HepG2 (cell line): ENCODE data around the gene CTRL. TPM values are rescaled to one million over a fixed set of nuclear protein-coding genes. Genes with fewer than 3 reads are reported as not detected.

Source experiments
- AHR ChIP-seq: IDR thresholded peaks from 2 replicates; pipeline ENCODE4 v1.6.1; 2018; ENCODE audit warnings: missing genetic modification reagents, missing compliant biosample characterization
- EEA1 ChIP-seq: sonication (generic); formaldehyde crosslinking; IDR thresholded peaks from 2 replicates; pipeline ENCODE4 v1.5.1; 2020; ENCODE audit warnings: mild to moderate bottlenecking, missing genetic modification reagents, borderline replicate concordance
- FOXA3 ChIP-seq: IDR thresholded peaks from 2 replicates; pipeline ENCODE4 v1.6.1; 2016; ENCODE audit warnings: missing genetic modification reagents, missing compliant biosample characterization
- HBP1 ChIP-seq: IDR thresholded peaks from 2 replicates; pipeline ENCODE4 v1.6.1; 2016; ENCODE audit warnings: low read depth, control low read depth
- HOXA3 ChIP-seq: sonication (generic); formaldehyde crosslinking; IDR thresholded peaks from 2 replicates; pipeline ENCODE4 v1.5.0; 2020; ENCODE audit warnings: missing genetic modification reagents
- IRF2 ChIP-seq: IDR thresholded peaks from 2 replicates; pipeline ENCODE4 v1.6.1; 2018; ENCODE audit warnings: missing genetic modification reagents, missing compliant biosample characterization
- KLF13 ChIP-seq: sonication (generic); formaldehyde crosslinking; IDR thresholded peaks from 2 replicates; pipeline ENCODE4 v1.4.0; 2020; ENCODE audit warnings: mild to moderate bottlenecking, missing genetic modification reagents
- KMT2A ChIP-seq: sonication (generic); formaldehyde crosslinking; IDR thresholded peaks from 2 replicates; pipeline ENCODE4 v1.4.0; 2020; ENCODE audit warnings: missing genetic modification reagents
- MEIS2 ChIP-seq: sonication (generic); formaldehyde crosslinking; IDR thresholded peaks from 2 replicates; pipeline ENCODE4 v1.9.0; 2021; ENCODE audit warnings: mild to moderate bottlenecking, missing genetic modification reagents
- POLR2G ChIP-seq: fragments of 200-400 bp; formaldehyde crosslinking; IDR thresholded peaks from 2 replicates; pipeline ENCODE4 v1.6.1; 2018; ENCODE audit warnings: mild to moderate bottlenecking, low read depth, low read length, moderate library complexity
- PPARG ChIP-seq: conservative IDR thresholded peaks from 2 replicates; pipeline ENCODE4 v1.6.1; 2016; ENCODE audit warnings: missing biosample characterization, missing genetic modification reagents
- REPIN1 ChIP-seq: sonication (generic); formaldehyde crosslinking; IDR thresholded peaks from 2 replicates; pipeline ENCODE4 v1.8.0; 2022; ENCODE audit warnings: missing genetic modification reagents, low read depth, mild to moderate bottlenecking, borderline replicate concordance
- SOX5 ChIP-seq: IDR thresholded peaks from 2 replicates; pipeline ENCODE4 v1.6.1; 2016; ENCODE audit warnings: borderline replicate concordance
- SRF ChIP-seq: IDR thresholded peaks from 2 replicates; pipeline ENCODE4 v1.6.1; 2011; ENCODE audit warnings: mild to moderate bottlenecking, low read depth, low read length, moderate library complexity
- STAT5B ChIP-seq: sonication (generic); formaldehyde crosslinking; IDR thresholded peaks from 2 replicates; pipeline ENCODE4 v1.4.0; 2020; ENCODE audit warnings: missing genetic modification reagents
- TOE1 ChIP-seq: sonication (generic); formaldehyde crosslinking; IDR thresholded peaks from 2 replicates; pipeline ENCODE4 v1.4.0; 2020; ENCODE audit warnings: mild to moderate bottlenecking, missing genetic modification reagents
- XRCC5 ChIP-seq: fragments of 200-400 bp; formaldehyde crosslinking; optimal IDR thresholded peaks from 2 replicates; pipeline ENCODE3; 2017; ENCODE audit warnings: mild to moderate bottlenecking, low read length
- ZNF350 ChIP-seq: sonication (generic); formaldehyde crosslinking; IDR thresholded peaks from 2 replicates; pipeline ENCODE4 v1.4.0; 2020; ENCODE audit warnings: mild to moderate bottlenecking, low read depth, missing genetic modification reagents, borderline replicate concordance
- ZNF788 ChIP-seq: sonication (generic); formaldehyde crosslinking; IDR thresholded peaks from 2 replicates; pipeline ENCODE4 v1.5.0; 2020; ENCODE audit warnings: mild to moderate bottlenecking, missing genetic modification reagents, borderline replicate concordance
- polyA plus RNA-seq, 8 experiments: library from polyadenylated mRNA; depleted of rRNA in 3 of 8; stranded (reverse) in 7 of 8; unstranded in 1 of 8; fragments of >200 nt; fragmentation: Illumina TruSeq in 4 of 8; extraction: Trizol in 4 of 8; gene quantifications; 2 replicates each; pipeline versions ENCODE4 v1.2.1 to v1.2.3, GENCODE V29; 2011 to 2016; ENCODE audit warnings: low read depth in 4 of 8, missing spikeins in 1 of 8, mixed read lengths in 1 of 8; ENCODE audit not compliant: insufficient read depth in 1 of 8
- total RNA-seq, 5 experiments: library from RNA; depleted of rRNA; stranded (reverse); fragments of >200 nt; fragmentation: Illumina TruSeq; extraction: Trizol; gene quantifications; 2 replicates each; pipeline ENCODE4 v1.2.3, GENCODE V29; 2016; ENCODE audit warnings: low read depth in 1 of 5
- TF ChIP-seq, protein P1 (sequence below): sonication (generic); formaldehyde crosslinking; IDR thresholded peaks from 2 replicates; pipeline ENCODE4 v1.5.0; 2020; ENCODE audit warnings: missing genetic modification reagents, mild to moderate bottlenecking, borderline replicate concordance
- TF ChIP-seq, protein P2 (sequence below): sonication (generic); IDR thresholded peaks from 2 replicates; pipeline ENCODE4 v1.6.1; 2016; ENCODE audit warnings: low read depth, borderline replicate concordance
- TF ChIP-seq, protein P3 (sequence below): sonication (generic); formaldehyde crosslinking; IDR thresholded peaks from 2 replicates; pipeline ENCODE4 v1.8.0; 2023; ENCODE audit warnings: mild to moderate bottlenecking, missing genetic modification reagents
- TF ChIP-seq, protein P4 (sequence below): sonication (generic); formaldehyde crosslinking; IDR thresholded peaks from 2 replicates; pipeline ENCODE4 v1.8.0; 2022; ENCODE audit warnings: missing genetic modification reagents, mild to moderate bottlenecking, moderate library complexity, borderline replicate concordance

CTRL gene
- total and polyA plus RNA-seq, 2 of the 13 experiments (the other 11 are each of a cell fraction or from before 2014, with no cell fraction given) = 1.9 to 2.7 TPM

- TF ChIP-seq, protein P1, sequence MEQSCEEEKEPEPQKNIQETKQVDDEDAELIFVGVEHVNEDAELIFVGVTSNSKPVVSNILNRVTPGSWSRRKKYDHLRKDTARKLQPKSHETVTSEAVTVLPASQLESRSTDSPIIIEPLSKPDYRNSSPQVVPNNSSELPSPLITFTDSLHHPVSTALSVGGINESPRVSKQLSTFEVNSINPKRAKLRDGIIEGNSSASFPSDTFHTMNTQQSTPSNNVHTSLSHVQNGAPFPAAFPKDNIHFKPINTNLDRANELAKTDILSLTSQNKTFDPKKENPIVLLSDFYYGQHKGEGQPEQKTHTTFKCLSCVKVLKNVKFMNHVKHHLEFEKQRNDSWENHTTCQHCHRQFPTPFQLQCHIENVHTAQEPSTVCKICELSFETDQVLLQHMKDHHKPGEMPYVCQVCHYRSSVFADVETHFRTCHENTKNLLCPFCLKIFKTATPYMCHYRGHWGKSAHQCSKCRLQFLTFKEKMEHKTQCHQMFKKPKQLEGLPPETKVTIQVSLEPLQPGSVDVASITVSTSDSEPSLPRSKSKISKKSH = 0 out of 2 replicates have a peak, but pooled peaks have one; percentile 47
- TF ChIP-seq SRF (no peak), FOXA3 (CRISPR knock-in tag) (peak; percentile 31; the same call in 1 of the 2 replicates), KLF13 (CRISPR knock-in tag) (peak; percentile 29; the same call in 1 of the 2 replicates), REPIN1 (CRISPR knock-in tag) (peak; percentile 30; the same call in 1 of the 2 replicates), HBP1 (no peak; the same call in 1 of the 2 replicates), ZNF788 (peak; percentile 87; the same call in 1 of the 2 replicates), STAT5B (no peak), POLR2G (no peak), ZNF350 (CRISPR knock-in tag) (peak; percentile 52), MEIS2 (no peak), AHR (CRISPR knock-in tag) (no peak), IRF2 (CRISPR knock-in tag) (peak; percentile 79), PPARG (CRISPR knock-in tag) (no peak), XRCC5 (peak; percentile 92), TOE1 (no peak), EEA1 (CRISPR knock-in tag) (no peak), KMT2A (CRISPR knock-in tag) (no peak), SOX5 (CRISPR knock-in tag) (no peak), HOXA3 (CRISPR knock-in tag) (peak; percentile 9; the same call in 1 of the 2 replicates)
- TF ChIP-seq, protein P2, sequence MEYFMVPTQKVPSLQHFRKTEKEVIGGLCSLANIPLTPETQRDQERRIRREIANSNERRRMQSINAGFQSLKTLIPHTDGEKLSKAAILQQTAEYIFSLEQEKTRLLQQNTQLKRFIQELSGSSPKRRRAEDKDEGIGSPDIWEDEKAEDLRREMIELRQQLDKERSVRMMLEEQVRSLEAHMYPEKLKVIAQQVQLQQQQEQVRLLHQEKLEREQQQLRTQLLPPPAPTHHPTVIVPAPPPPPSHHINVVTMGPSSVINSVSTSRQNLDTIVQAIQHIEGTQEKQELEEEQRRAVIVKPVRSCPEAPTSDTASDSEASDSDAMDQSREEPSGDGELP = peak; percentile 17; the same call in 1 of the 2 replicates
- TF ChIP-seq, protein P3, sequence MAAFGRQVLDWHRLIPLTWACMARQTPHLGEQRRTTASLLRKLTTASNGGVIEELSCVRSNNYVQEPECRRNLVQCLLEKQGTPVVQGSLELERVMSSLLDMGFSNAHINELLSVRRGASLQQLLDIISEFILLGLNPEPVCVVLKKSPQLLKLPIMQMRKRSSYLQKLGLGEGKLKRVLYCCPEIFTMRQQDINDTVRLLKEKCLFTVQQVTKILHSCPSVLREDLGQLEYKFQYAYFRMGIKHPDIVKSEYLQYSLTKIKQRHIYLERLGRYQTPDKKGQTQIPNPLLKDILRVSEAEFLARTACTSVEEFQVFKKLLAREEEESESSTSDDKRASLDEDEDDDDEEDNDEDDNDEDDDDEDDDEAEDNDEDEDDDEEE = peak; percentile 47; the same call in 1 of the 2 replicates
- TF ChIP-seq, protein P4, sequence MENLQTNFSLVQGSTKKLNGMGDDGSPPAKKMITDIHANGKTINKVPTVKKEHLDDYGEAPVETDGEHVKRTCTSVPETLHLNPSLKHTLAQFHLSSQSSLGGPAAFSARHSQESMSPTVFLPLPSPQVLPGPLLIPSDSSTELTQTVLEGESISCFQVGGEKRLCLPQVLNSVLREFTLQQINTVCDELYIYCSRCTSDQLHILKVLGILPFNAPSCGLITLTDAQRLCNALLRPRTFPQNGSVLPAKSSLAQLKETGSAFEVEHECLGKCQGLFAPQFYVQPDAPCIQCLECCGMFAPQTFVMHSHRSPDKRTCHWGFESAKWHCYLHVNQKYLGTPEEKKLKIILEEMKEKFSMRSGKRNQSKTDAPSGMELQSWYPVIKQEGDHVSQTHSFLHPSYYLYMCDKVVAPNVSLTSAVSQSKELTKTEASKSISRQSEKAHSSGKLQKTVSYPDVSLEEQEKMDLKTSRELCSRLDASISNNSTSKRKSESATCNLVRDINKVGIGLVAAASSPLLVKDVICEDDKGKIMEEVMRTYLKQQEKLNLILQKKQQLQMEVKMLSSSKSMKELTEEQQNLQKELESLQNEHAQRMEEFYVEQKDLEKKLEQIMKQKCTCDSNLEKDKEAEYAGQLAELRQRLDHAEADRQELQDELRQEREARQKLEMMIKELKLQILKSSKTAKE = 0 out of 2 replicates have a peak, but pooled peaks have one; percentile 22
Measured at GRCh38 chr16:67928561-67929364, 2.9 kb downstream of the CTRL start (continued).
